GM12874 (cell line): ENCODE data around the gene CPTP.

Experiments
- TF ChIP-seq, protein P1 (sequence below): IDR thresholded peaks from 2 replicates; pipeline ENCODE4 v1.5.1; 2011; ENCODE audit warnings: low read depth, mild to moderate bottlenecking, control low read depth, low read length, moderate library complexity; ENCODE audit not compliant: insufficient read depth

The CPTP gene

DNA sequence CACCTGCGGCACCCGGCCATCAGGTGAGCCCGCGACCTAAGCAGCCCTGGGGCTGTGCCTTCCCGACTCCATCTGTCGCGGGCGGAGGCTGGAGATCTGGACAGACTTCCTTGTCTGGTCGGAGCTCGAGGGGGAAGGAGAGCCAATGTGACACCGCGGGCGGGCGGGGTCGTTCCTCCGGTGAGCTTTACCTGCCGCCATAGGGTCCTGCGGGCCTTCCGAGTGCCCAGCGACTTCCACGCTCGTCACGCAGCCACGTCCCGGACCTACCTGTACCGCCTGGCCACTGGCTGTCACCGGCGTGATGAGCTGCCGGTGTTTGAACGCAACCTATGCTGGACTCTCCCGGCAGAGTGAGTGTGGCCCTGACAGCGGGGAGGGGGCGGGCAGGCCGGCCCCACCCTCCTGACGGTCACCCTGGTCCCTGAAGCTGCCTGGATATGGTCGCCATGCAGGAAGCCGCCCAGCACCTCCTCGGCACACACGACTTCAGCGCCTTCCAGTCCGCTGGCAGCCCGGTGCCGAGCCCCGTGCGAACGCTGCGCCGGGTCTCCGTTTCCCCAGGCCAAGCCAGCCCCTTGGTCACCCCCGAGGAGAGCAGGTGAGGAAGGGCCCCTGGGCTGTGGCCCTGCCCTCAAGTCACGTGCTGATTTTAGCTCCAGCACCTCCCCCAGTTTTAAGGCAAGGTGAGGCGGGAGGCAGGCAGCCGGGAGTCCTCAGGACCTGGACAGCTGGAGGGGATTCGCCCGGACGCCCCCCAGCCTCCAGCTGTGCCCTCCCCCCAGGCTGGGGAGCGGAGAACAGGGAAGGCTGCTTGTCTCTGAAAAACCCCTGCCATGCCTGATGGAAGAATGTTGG is 15.1 kb upstream of the CPTP start:
- TF ChIP-seq, protein P1, sequence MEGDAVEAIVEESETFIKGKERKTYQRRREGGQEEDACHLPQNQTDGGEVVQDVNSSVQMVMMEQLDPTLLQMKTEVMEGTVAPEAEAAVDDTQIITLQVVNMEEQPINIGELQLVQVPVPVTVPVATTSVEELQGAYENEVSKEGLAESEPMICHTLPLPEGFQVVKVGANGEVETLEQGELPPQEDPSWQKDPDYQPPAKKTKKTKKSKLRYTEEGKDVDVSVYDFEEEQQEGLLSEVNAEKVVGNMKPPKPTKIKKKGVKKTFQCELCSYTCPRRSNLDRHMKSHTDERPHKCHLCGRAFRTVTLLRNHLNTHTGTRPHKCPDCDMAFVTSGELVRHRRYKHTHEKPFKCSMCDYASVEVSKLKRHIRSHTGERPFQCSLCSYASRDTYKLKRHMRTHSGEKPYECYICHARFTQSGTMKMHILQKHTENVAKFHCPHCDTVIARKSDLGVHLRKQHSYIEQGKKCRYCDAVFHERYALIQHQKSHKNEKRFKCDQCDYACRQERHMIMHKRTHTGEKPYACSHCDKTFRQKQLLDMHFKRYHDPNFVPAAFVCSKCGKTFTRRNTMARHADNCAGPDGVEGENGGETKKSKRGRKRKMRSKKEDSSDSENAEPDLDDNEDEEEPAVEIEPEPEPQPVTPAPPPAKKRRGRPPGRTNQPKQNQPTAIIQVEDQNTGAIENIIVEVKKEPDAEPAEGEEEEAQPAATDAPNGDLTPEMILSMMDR: no peak

DNA sequence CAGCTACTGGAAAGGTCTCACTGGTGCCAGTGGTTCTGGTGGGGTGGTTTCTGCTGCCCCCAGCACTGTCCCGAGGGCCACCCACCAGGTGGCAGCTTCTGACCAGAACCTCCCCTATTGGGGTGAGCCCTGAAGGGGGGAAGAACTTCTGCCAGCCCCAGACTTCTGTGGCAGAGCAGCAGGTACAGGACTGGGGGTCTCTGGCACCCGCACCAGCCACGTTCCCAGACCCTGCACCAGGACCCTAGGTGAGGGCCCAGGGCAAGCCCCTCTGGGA is 14.6 kb upstream of the CPTP start:
- TF ChIP-seq, protein P1: no peak

DNA sequence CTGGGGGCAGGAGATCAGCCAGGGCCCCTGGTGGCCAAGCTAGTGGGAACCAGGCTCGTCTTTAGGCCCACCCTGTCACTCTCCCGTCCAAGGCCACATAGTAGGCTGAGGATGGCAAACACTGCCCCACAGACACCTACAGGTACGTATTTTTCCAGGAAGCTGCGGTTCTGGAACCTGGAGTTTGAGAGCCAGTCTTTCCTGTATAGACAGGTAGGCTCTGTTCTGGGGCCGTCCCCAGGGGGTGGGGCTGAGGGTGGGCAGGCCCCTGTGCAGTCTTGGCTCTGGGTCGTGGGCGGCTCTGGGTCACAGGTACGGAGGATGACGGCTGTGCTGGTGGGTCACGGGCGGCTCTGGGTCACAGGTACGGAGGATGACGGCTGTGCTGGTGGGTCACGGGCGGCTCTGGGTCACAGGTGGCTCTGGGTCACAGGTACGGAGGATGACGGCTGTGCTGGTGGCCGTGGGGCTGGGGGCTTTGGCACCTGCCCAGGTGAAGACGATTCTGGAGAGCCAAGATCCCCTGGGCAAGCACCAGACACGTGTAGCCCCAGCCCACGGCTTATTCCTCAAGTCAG is 14.0 kb upstream of the CPTP start:
- TF ChIP-seq, protein P1: no peak

GRCh38 chr1:1311107-1312104 is 13.2 kb upstream of the CPTP start:
- TF ChIP-seq, protein P1: no peak

DNA sequence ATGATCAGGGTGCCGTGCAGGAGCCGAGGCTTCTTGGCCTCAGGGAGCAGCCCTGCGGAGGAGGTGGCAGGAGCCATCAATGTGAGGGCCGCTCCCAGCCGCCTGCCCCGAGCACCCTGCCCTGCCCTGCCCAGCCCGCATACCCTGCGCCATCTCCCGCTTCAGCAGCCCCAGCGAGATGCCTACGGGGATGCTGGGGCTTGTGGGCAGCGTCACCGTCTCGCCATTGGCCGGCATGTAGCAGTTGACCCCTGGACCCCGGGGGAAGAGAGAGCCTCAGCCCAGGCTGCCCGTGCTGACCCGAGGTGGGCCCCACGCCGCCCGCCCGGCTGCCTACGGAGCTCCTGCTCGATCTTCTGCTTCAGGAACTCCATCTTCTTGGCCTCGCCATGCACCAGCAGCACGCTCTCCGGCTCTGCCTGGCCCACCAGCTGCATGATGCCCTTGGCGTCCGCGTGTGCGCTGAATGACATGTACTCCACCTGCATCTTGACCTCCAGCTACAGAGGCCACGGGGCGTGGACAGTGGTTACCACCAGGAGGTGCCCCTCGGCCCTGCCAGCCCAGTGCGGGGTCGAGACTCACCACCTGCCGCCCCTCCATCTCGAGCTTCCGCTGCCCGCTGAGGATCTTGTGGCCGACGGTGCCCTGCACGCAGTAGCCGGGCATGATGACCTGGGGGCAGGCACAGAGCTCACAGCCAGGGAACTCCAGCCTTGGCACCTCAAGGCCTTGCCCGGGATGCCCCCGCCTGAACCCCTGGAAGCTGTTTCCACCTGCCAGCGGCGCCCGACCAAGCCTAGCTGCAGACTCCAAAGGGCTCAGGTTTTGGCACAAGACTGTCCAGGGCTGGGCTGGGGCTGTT is 11.9 kb upstream of the CPTP start:
- TF ChIP-seq, protein P1: no peak

GRCh38 chr1:1313500-1314236 is 10.9 kb upstream of the CPTP start:
- TF ChIP-seq, protein P1: no peak
